HepG2 (cell line): ENCODE measurements around the gene INTS1.

Source experiments
- EHMT2 ChIP-seq: fragments of 200-600 bp; sonication (generic); IDR thresholded peaks from 2 replicates; pipeline ENCODE4 v1.7.0; 2017; ENCODE audit warnings: antibody characterized with exemption, low read depth, low read length, borderline replicate concordance
- ELF4 ChIP-seq: sonication (generic); formaldehyde crosslinking; IDR thresholded peaks from 2 replicates; pipeline ENCODE4 v1.5.0; 2020; ENCODE audit warnings: missing genetic modification reagents, mild to moderate bottlenecking, moderate library complexity, borderline replicate concordance
- SIN3A ChIP-seq: IDR thresholded peaks from 2 replicates; pipeline ENCODE4 v1.6.1; 2011; ENCODE audit warnings: low read depth, mild to moderate bottlenecking, control low read depth, low read length, borderline replicate concordance
- ZBTB1 ChIP-seq: sonication (generic); formaldehyde crosslinking; IDR thresholded peaks from 2 replicates; pipeline ENCODE4 v1.4.0; 2020; ENCODE audit warnings: missing genetic modification reagents, borderline replicate concordance
- ZBTB8A ChIP-seq: sonication (generic); formaldehyde crosslinking; IDR thresholded peaks from 2 replicates; pipeline ENCODE4 v1.4.0; 2020; ENCODE audit warnings: mild to moderate bottlenecking, low read depth, missing genetic modification reagents, borderline replicate concordance
- ZNF329 ChIP-seq: sonication (generic); formaldehyde crosslinking; IDR thresholded peaks from 2 replicates; pipeline ENCODE4 v1.9.0; 2021; ENCODE audit warnings: low read depth, mild to moderate bottlenecking, missing genetic modification reagents
- ZNF883 ChIP-seq: sonication (generic); formaldehyde crosslinking; IDR thresholded peaks from 2 replicates; pipeline ENCODE4 v1.5.1; 2020; ENCODE audit warnings: mild to moderate bottlenecking, missing genetic modification reagents; ENCODE audit errors: not compliant biosample characterization

- TF ChIP-seq ZNF883 (CRISPR knock-in tag): peak; percentile 89
- no peak for TF ChIP-seq ELF4
- TF ChIP-seq SIN3A: peak; percentile 85; the same call in 1 of the 2 replicates
- TF ChIP-seq ZBTB8A: no peak
- TF ChIP-seq ZBTB1 (CRISPR knock-in tag): no peak
- TF ChIP-seq EHMT2: no peak
- no peak for TF ChIP-seq ZNF329
Measured at GRCh38 chr7:1503816-1504775, at the start of gene INTS1.
